HCT116 (cell line): Measurements from ENCODE around the gene KIF26B. TPM values are rescaled to one million over a fixed set of nuclear protein-coding genes. Genes with fewer than 3 reads are reported as not detected.

Experiments used
- ATAC-seq: fragments of 200-7000 bp; cut with Tn5 transposase; 2 replicates; pipeline ENCODE4 v1.9.1; 2020; ENCODE audit warnings: mild to moderate bottlenecking, moderate library complexity
- BruUV-seq: library from RNA; stranded (reverse); fragments of 400-500 nt; replicated peaks from 2 replicates; lab custom pipeline; 2021; lab: Mats Ljungman, UMichigan
- CTCF ChIA-PET: fragments of 300-600 bp; sonication (Branson Sonifier 250); formaldehyde crosslinking; loops from one replicate; lab custom pipeline; 2021; ENCODE audit warnings: antibody characterized with exemption; lab: Charles Lee
- POLR2A ChIA-PET: fragments of 300-600, 350-600 bp; sonication (Branson Sonifier 250); formaldehyde crosslinking; loops from one replicate; lab custom pipeline; 2021; ENCODE audit warnings: antibody characterized with exemption; lab: Charles Lee
- RAD21 ChIA-PET, 2 experiments: fragments of 300-600 bp; sonication (Branson Sonifier 250); formaldehyde crosslinking; loops; one replicate each; lab custom pipeline; 2023; ENCODE audit warnings: low total read pairs in 2 of 2; ENCODE audit not compliant: uncharacterized antibody in 2 of 2, unreplicated experiment in 2 of 2, low non-redundant PET in 1 of 2; lab: Charles Lee
- DNase-seq: peaks from one replicate; pipeline ENCODE4 v3.0.0-alpha.2; 2010; ENCODE audit warnings: low read depth, low spot score
- H2AFZ ChIP-seq: fragments of 200-600 bp; shearing (Covaris generic), sonication (generic); 2 replicates; pipeline ENCODE4 v1.6.1; 2017; ENCODE audit warnings: low read depth, mixed run types, mixed read lengths, antibody characterized with exemption, low read length; ENCODE audit not compliant: poor library complexity, severe bottlenecking
- H3K27ac ChIP-seq: 2 replicates; pipeline ENCODE4 v1.5.1; 2012; ENCODE audit warnings: low read depth, low read length
- H3K27me3 ChIP-seq: fragments of 200-600 bp; sonication (generic); 2 replicates; pipeline ENCODE4 v1.6.1; 2016; ENCODE audit warnings: mixed run types, low read length, mixed read lengths; ENCODE audit not compliant: insufficient read depth
- H3K36me3 ChIP-seq, 2 experiments: fragments of 200-500 bp in 1 of 2; fragments of 200-600 bp in 1 of 2; sonication (Bioruptor generic) in 1 of 2; sonication (generic) in 1 of 2; 2 replicates each; pipeline versions ENCODE4 v1.5.1 to v1.6.1; 2014 to 2016; ENCODE audit warnings: low read length in 2 of 2, inconsistent platforms in 1 of 2, mixed read lengths in 1 of 2, mixed run types in 1 of 2; ENCODE audit not compliant: insufficient read depth in 2 of 2, control insufficient read depth in 1 of 2
- H3K4me1 ChIP-seq, 2 experiments: fragments of 200-600 bp in 1 of 2; sonication (generic) in 1 of 2; 2 replicates each; pipeline versions ENCODE4 v1.5.1 to v1.6.1; 2012 to 2017; ENCODE audit warnings: low read length in 2 of 2, inconsistent platforms in 1 of 2, mild to moderate bottlenecking in 1 of 2, mixed read lengths in 1 of 2, mixed run types in 1 of 2, moderate library complexity in 1 of 2; ENCODE audit not compliant: insufficient read depth in 2 of 2, control insufficient read depth in 1 of 2
- H3K4me2 ChIP-seq: fragments of 200-600 bp; sonication (generic); 2 replicates; pipeline ENCODE4 v1.6.1; 2017; ENCODE audit warnings: mixed run types, low read length, mixed read lengths
- H3K4me3 ChIP-seq, 2 experiments: fragments of 200-600 bp in 1 of 2; sonication (generic) in 1 of 2; replicated peaks in 1 of 2; 2 replicates each; pipeline ENCODE4 v1.5.1; 2011 to 2016; ENCODE audit warnings: low read length in 2 of 2, control low read depth in 1 of 2, low read depth in 1 of 2, mild to moderate bottlenecking in 1 of 2, mixed read lengths in 1 of 2, mixed run types in 1 of 2
- H3K79me2 ChIP-seq: fragments of 200-600 bp; sonication (generic); 2 replicates; pipeline ENCODE4 v1.6.1; 2017; ENCODE audit warnings: mild to moderate bottlenecking, mixed run types, low read length, moderate library complexity, mixed read lengths; ENCODE audit not compliant: insufficient read depth
- H3K9ac ChIP-seq: fragments of 200-600 bp; sonication (generic); 2 replicates; pipeline ENCODE4 v1.6.1; 2016; ENCODE audit warnings: low read length, mixed read lengths
- H3K9me2 ChIP-seq: fragments of 200-600 bp; sonication (generic), shearing (Covaris generic); 2 replicates; pipeline ENCODE4 v1.6.1; 2017; ENCODE audit warnings: mixed run types, mild to moderate bottlenecking, moderate library complexity; ENCODE audit not compliant: insufficient read depth
- H3K9me3 ChIP-seq, 2 experiments: fragments of 200-500 bp in 1 of 2; fragments of 200-600 bp in 1 of 2; sonication (Bioruptor generic) in 1 of 2; sonication (generic) in 1 of 2; 2 replicates each; pipeline ENCODE4 v1.6.1; 2014 to 2017; ENCODE audit warnings: low read length in 2 of 2, mixed read lengths in 2 of 2, inconsistent platforms in 1 of 2, low read depth in 1 of 2, mild to moderate bottlenecking in 1 of 2, mixed run types in 1 of 2, moderate library complexity in 1 of 2; ENCODE audit not compliant: control insufficient read depth in 1 of 2, insufficient read depth in 1 of 2
- H4K20me1 ChIP-seq: fragments of 200-600 bp; sonication (generic), shearing (Covaris generic); 2 replicates; pipeline ENCODE4 v1.6.1; 2017; ENCODE audit warnings: mixed run types, mild to moderate bottlenecking, moderate library complexity; ENCODE audit not compliant: insufficient read depth
- CBX3 ChIP-seq: IDR thresholded peaks from 2 replicates; pipeline ENCODE4 v1.6.1; 2012; ENCODE audit warnings: low read depth
- CTCF ChIP-seq, 3 experiments: fragments of 200-600 bp in 1 of 3; sonication (generic) in 1 of 3; IDR thresholded peaks in 2 of 3; conservative IDR thresholded peaks in 1 of 3; 2 replicates each; pipeline ENCODE4 v1.5.1; 2012 to 2017; ENCODE audit warnings: low read depth in 2 of 3, low read length in 2 of 3, antibody characterized with exemption in 1 of 3, borderline replicate concordance in 1 of 3, control low read depth in 1 of 3, mild to moderate bottlenecking in 1 of 3, mixed read lengths in 1 of 3, mixed run types in 1 of 3, moderate library complexity in 1 of 3; ENCODE audit not compliant: insufficient read depth in 1 of 3
- EGR1 ChIP-seq: IDR thresholded peaks from 2 replicates; pipeline ENCODE4 v1.6.1; 2012; ENCODE audit warnings: low read depth
- ELF1 ChIP-seq: IDR thresholded peaks from 2 replicates; pipeline ENCODE4 v1.6.1; 2012; ENCODE audit warnings: low read depth, borderline replicate concordance
- EZH2 ChIP-seq: fragments of 200-600 bp; sonication (generic); IDR thresholded peaks from 2 replicates; pipeline ENCODE4 v1.6.1; 2017; ENCODE audit warnings: antibody characterized with exemption, mixed run types
- FOSL1 ChIP-seq: IDR thresholded peaks from 2 replicates; pipeline ENCODE4 v1.6.1; 2012; ENCODE audit warnings: low read depth
- MAX ChIP-seq: IDR thresholded peaks from 2 replicates; pipeline ENCODE4 v1.6.1; 2012
- POLR2A ChIP-seq: IDR thresholded peaks from 2 replicates; pipeline ENCODE4 v1.7.0; 2011; ENCODE audit warnings: borderline replicate concordance; ENCODE audit not compliant: insufficient read depth, insufficient read length; ENCODE audit errors: extremely low read depth
- POLR2AphosphoS5 ChIP-seq: IDR thresholded peaks from 2 replicates; pipeline ENCODE4 v1.6.1; 2011; ENCODE audit warnings: mild to moderate bottlenecking, low read depth, low read length, moderate library complexity
- RAD21 ChIP-seq: IDR thresholded peaks from 2 replicates; pipeline ENCODE4 v1.6.1; 2012; ENCODE audit warnings: low read depth, mild to moderate bottlenecking
- SIN3A ChIP-seq: IDR thresholded peaks from 2 replicates; pipeline ENCODE4 v1.6.1; 2012; ENCODE audit warnings: low read depth
- SP1 ChIP-seq: IDR thresholded peaks from 2 replicates; pipeline ENCODE4 v1.6.1; 2012; ENCODE audit warnings: low read depth
- TCF7L2 ChIP-seq: IDR thresholded peaks from 2 replicates; pipeline ENCODE4 v1.7.0; 2011; ENCODE audit warnings: borderline replicate concordance, inconsistent platforms; ENCODE audit not compliant: insufficient read depth, insufficient read length; ENCODE audit errors: extremely low read depth
- ZBTB33 ChIP-seq: IDR thresholded peaks from 2 replicates; pipeline ENCODE4 v1.6.1; 2011; ENCODE audit warnings: mild to moderate bottlenecking, low read length, moderate library complexity; ENCODE audit not compliant: insufficient replicate concordance; ENCODE audit errors: extremely low read depth
- ZFX ChIP-seq: fragments of 450-650 bp; IDR thresholded peaks from 2 replicates; pipeline ENCODE4 v1.6.1; 2017
- ZNF274 ChIP-seq: fragments of 200-500 bp; sonication (Bioruptor generic); IDR thresholded peaks from 2 replicates; pipeline ENCODE4 v1.6.1; 2014; ENCODE audit warnings: mild to moderate bottlenecking, low read depth, low read length, inconsistent platforms
- intact Hi-C: fragments of 100-400 bp; cut with micrococcal nuclease; formaldehyde crosslinking; loops from 2 replicates; pipeline ENCODE4 v1.10.0; 2022
- total RNA-seq: library from RNA; stranded (reverse); gene quantifications from one replicate; pipeline ENCODE4 v1.2.1, GENCODE V29; 2021; ENCODE audit not compliant: unreplicated experiment

The KIF26B gene
- total RNA-seq, 1 experiment from 2014 or later, result 0.49 TPM

- no TSS peak for BruUV-seq
- ChIA-PET POLR2A (no interaction called here), RAD21 (no interaction called here)
Observed at GRCh38 chr1:245432228-245432875, 277.6 kb downstream of the KIF26B start.

GRCh38 chr1:245433561-245433960 lies 278.8 kb downstream of the KIF26B start:
- intact Hi-C loops, result no loop called here
- POLR2A ChIA-PET, result no interaction called here
- H3K4me1 ChIP-seq, result no peaks in the 10 kb centered on the region
- no TSS peak for BruUV-seq
- no peaks in the 10 kb centered on the region for H4K20me1 ChIP-seq
- H3K9me2 ChIP-seq, result no peaks in the 10 kb centered on the region
- DNase-seq (no peak), ATAC-seq (no peak)
- no peaks in the 10 kb centered on the region for H3K36me3 ChIP-seq
- no peak overlapping the region for H3K4me2 ChIP-seq
- RAD21 ChIA-PET, result no interaction called here
- no peak overlapping the region for H3K4me3 ChIP-seq
- no peak overlapping the region for H3K9ac ChIP-seq
- H3K9me3 ChIP-seq, result no peaks in the 10 kb centered on the region
- H2AFZ ChIP-seq, result no peak overlapping the region
- 0 out of 2 replicates have a peak, but pooled peaks cover 18% of the 10 kb centered on the region for H3K27me3 ChIP-seq
- no peak overlapping the region for H3K27ac ChIP-seq
- H3K79me2 ChIP-seq, result no peaks in the 10 kb centered on the region
- CTCF ChIA-PET, result no interaction called here
- TF ChIP-seq SIN3A (no peak), POLR2AphosphoS5 (no peak), TCF7L2 (no peak), CTCF (IDR thresholded peaks at IDR 0.05 in 2 of 3, conservative IDR thresholded peaks at IDR 0.05 in 1 of 3; ENCODE audit: borderline replicate concordance in 1 of 3, insufficient read depth in 1 of 3, low read depth in 2 of 3, low read length in 2 of 3) (no peak), EGR1 (no peak), SP1 (no peak), ZFX (no peak), MAX (no peak), ELF1 (no peak), ZNF274 (no peak), ZBTB33 (no peak), RAD21 (no peak), POLR2A (no peak), EZH2 (no peak), CBX3 (no peak), FOSL1 (no peak)

More at GRCh38 chr1:245432228-245432875, 277.6 kb downstream of the KIF26B start:
- H2AFZ ChIP-seq, result no peak overlapping the region
- H4K20me1 ChIP-seq, result no peaks in the 10 kb centered on the region
- ATAC-seq, result no peak
- no peak overlapping the region for H3K27ac ChIP-seq
- CTCF ChIA-PET, result no interaction called here
- no peak for TF ChIP-seq MAX
- TF ChIP-seq, all 23 proteins: peak for 0
- Histone ChIP-seq H3K9me2 (no peaks in the 10 kb centered on the region), H3K4me2 (no peak overlapping the region), H3K9me3 (no peaks in the 10 kb centered on the region), H3K9ac (no peak overlapping the region), H3K79me2 (no peaks in the 10 kb centered on the region), H3K4me1 (no peaks in the 10 kb centered on the region), H3K27me3 (0 out of 2 replicates have a peak, but pooled peaks cover 11% of the 10 kb centered on the region), H3K4me3 (no peak overlapping the region), H3K36me3 (no peaks in the 10 kb centered on the region)
- intact Hi-C loops, result no loop called here
- no peak for DNase-seq
